Measurements from ENCODE around the gene DUT. TPM values are rescaled to one million over a fixed set of nuclear protein-coding genes. Genes with fewer than 3 reads are reported as not detected.
A peak's percentile ranks its signal among the peaks of the same experiment; 100 is the strongest.

The DUT gene
- total and polyA plus RNA-seq, 2 experiments from 2014 or later = 82.5 to 420 TPM

DNA sequence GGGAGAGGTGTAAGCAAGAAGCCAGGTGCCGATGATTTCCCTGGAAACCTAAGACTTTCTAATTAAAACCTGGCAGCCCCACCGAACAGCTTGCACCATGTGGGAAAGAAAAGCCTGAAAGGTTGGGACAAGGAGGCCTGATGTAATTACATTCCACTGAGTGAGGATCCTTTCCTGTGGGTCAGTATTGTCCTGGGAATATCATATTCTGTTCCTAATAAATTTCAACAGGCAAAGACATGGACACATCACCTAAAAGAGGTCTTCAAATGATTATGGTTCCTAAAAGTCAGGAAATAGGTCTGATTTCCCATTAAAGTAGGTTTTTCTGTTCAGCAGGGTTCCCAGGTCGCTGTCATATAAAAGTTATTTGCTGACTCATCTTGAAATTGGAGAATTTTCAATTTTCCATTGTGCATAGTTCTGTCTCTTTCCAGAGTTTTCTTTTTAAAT, 58.5 kb downstream of the DUT start (continued):
- TF ChIP-seq, protein P1, sequence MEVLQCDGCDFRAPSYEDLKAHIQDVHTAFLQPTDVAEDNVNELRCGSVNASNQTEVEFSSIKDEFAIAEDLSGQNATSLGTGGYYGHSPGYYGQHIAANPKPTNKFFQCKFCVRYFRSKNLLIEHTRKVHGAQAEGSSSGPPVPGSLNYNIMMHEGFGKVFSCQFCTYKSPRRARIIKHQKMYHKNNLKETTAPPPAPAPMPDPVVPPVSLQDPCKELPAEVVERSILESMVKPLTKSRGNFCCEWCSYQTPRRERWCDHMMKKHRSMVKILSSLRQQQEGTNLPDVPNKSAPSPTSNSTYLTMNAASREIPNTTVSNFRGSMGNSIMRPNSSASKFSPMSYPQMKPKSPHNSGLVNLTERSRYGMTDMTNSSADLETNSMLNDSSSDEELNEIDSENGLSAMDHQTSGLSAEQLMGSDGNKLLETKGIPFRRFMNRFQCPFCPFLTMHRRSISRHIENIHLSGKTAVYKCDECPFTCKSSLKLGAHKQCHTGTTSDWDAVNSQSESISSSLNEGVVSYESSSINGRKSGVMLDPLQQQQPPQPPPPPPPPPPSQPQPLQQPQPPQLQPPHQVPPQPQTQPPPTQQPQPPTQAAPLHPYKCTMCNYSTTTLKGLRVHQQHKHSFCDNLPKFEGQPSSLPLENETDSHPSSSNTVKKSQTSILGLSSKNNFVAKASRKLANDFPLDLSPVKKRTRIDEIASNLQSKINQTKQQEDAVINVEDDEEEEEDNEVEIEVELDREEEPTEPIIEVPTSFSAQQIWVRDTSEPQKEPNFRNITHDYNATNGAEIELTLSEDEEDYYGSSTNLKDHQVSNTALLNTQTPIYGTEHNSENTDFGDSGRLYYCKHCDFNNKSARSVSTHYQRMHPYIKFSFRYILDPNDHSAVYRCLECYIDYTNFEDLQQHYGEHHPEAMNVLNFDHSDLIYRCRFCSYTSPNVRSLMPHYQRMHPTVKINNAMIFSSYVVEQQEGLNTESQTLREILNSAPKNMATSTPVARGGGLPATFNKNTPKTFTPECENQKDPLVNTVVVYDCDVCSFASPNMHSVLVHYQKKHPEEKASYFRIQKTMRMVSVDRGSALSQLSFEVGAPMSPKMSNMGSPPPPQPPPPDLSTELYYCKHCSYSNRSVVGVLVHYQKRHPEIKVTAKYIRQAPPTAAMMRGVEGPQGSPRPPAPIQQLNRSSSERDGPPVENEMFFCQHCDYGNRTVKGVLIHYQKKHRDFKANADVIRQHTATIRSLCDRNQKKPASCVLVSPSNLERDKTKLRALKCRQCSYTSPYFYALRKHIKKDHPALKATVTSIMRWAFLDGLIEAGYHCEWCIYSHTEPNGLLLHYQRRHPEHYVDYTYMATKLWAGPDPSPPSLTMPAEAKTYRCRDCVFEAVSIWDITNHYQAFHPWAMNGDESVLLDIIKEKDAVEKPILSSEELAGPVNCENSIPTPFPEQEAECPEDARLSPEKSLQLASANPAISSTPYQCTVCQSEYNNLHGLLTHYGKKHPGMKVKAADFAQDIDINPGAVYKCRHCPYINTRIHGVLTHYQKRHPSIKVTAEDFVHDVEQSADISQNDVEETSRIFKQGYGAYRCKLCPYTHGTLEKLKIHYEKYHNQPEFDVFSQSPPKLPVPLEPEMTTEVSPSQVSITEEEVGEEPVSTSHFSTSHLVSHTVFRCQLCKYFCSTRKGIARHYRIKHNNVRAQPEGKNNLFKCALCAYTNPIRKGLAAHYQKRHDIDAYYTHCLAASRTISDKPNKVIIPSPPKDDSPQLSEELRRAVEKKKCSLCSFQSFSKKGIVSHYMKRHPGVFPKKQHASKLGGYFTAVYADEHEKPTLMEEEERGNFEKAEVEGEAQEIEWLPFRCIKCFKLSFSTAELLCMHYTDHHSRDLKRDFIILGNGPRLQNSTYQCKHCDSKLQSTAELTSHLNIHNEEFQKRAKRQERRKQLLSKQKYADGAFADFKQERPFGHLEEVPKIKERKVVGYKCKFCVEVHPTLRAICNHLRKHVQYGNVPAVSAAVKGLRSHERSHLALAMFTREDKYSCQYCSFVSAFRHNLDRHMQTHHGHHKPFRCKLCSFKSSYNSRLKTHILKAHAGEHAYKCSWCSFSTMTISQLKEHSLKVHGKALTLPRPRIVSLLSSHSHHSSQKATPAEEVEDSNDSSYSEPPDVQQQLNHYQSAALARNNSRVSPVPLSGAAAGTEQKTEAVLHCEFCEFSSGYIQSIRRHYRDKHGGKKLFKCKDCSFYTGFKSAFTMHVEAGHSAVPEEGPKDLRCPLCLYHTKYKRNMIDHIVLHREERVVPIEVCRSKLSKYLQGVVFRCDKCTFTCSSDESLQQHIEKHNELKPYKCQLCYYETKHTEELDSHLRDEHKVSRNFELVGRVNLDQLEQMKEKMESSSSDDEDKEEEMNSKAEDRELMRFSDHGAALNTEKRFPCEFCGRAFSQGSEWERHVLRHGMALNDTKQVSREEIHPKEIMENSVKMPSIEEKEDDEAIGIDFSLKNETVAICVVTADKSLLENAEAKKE (CRISPR knock-in tag; IDR thresholded peaks at IDR 0.05) = no peak
- no peak for TF ChIP-seq JUNB (IDR thresholded peaks at IDR 0.05; ENCODE audit: unreplicated experiment)
- TF ChIP-seq EZH2 (IDR thresholded peaks at IDR 0.05; ENCODE audit: low read depth, unreplicated experiment) = no peak
- TF ChIP-seq ZNF114 (CRISPR knock-in tag; IDR thresholded peaks at IDR 0.05) = no peak
- no peak for TF ChIP-seq STAT1 (IDR thresholded peaks at IDR 0.05; ENCODE audit: unreplicated experiment)
- no peak for TF ChIP-seq NANOG (IDR thresholded peaks at IDR 0.05; ENCODE audit: borderline replicate concordance)

DNA sequence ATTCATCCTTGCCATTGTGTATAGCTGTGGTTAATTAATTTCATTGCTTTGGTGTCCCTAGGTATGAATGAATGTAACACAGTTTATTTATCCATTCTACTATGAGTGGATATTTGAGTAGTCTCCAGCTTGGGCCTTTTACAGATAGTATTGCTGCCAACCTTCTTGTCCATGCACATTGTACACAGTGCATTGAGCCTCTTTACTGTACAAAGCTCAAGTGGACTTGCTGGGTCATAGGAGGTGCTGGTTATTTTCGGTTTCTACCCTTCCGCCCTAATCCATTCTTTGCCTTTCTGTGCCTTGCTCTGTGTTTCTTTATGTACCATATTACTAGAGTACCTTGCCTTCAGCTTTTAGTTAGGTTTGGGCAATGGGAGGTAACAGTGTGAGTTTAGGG, 60.7 kb downstream of the DUT start:
- Histone ChIP-seq H3K4me3 (no peak overlapping the region), H4K20me1 (replicated peaks; ENCODE audit: insufficient read depth) (no peaks in the 10 kb centered on the region), H3K9me2 (ENCODE audit: insufficient read depth) (peaks cover 10% of the 10 kb centered on the region), H3K79me2 (replicated peaks; ENCODE audit: insufficient read depth) (no peaks in the 10 kb centered on the region), H3K36me3 (ENCODE audit: insufficient read depth) (no peaks in the 10 kb centered on the region), H3K4me2 (no peak overlapping the region), H3K27me3 (ENCODE audit: insufficient read depth) (no peaks in the 10 kb centered on the region), H2AFZ (peak overlapping the region; percentile 72; the same call in 1 of the 2 replicates), H3K27ac (ENCODE audit: low read depth) (no peak overlapping the region), H3K4me1 (ENCODE audit: insufficient read depth) (no peaks in the 10 kb centered on the region), H3F3A (replicated peaks; ENCODE audit: low read depth) (no peaks in the 10 kb centered on the region)
- no peak for DNase-seq (ENCODE audit: low spot score)
- no peaks in the 10 kb centered on the region for H3K9me3 Mint-ChIP-seq
- H3K27me3 Mint-ChIP-seq (ENCODE audit: insufficient read depth, low read depth, poor library complexity) = no peaks in the 10 kb centered on the region
- H3K36me3 Mint-ChIP-seq (ENCODE audit: low read depth) = no peaks in the 10 kb centered on the region
- peaks cover 4% of the 10 kb centered on the region; the same call in 1 of the 3 replicates for H3K4me1 Mint-ChIP-seq
- TF ChIP-seq ZNF331 (CRISPR knock-in tag; IDR thresholded peaks at IDR 0.05; ENCODE audit: low read depth) (no peak), ZNF114 (CRISPR knock-in tag; IDR thresholded peaks at IDR 0.05) (no peak), JUNB (IDR thresholded peaks at IDR 0.05; ENCODE audit: unreplicated experiment) (no peak)
- no peak overlapping the region for H3K27ac Mint-ChIP-seq
- no peak for ATAC-seq
- H3K4me3 Mint-ChIP-seq = no peak overlapping the region
